IPS-NIHi7 (cell line): ENCODE results near the gene NEK1.

Source experiments
- DNase-seq: peaks from one replicate; pipeline ENCODE4 v3.0.0; 2012; ENCODE audit warnings: mixed read lengths; ENCODE audit errors: extremely low spot score

NEK1 gene

DNA sequence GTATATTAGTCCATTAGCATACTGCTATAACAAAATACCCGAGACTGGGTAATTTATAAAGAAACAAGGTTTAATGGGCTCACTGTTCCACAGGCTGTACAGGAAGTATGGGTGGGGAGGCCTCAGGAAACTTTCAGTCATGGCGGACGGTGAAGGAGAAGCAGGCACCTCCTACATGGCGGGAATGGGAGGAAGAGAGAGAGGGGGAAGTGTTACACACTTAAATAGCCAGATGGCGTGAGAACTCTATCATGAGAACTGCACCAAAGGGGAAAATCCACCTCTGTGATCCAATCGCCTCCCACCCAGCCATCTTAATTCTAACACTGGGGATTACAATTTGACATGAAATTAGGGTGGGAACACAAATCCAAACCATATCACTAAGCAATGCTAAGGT lies 242.7 kb downstream of the NEK1 start:
- DNase-seq, result no peak

DNA sequence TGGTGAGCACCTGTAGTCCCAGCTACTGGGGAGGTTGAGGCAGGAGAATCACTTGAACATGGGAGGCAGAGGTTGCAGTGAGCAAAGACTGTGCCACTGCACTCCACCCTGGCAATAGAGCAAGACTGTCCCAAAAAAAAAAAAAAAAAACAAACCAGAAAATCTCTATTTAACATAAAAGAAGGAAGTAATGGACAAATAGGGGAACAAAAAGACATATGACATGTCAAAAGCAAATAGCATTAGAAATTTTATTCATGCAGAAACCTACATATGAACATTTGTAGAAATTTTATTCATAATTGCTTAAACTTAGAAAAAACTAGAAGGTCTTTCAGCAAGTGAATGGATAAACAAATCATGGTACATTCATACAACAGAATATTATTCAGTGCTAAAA lies 244.6 kb downstream of the NEK1 start:
- DNase-seq, result no peak

DNA sequence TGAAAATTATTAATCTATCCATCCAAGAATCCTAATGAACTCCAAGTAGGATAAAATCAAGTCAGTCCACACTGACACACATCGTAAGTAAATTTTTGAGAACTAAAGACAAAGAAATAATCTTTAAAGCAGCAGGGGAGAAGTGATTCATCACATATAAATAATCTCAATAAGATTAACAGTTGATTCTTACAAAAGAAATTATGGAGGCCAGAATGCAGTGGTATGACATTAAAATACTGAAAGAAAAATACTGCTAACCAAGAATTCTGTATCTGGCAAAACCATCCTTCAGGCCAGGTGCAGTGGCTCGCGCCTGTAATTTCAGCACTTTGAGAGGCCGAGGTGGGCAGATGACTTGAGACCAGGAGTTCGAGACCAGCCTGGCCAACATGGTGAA lies 245.6 kb downstream of the NEK1 start:
- no peak for DNase-seq

DNA sequence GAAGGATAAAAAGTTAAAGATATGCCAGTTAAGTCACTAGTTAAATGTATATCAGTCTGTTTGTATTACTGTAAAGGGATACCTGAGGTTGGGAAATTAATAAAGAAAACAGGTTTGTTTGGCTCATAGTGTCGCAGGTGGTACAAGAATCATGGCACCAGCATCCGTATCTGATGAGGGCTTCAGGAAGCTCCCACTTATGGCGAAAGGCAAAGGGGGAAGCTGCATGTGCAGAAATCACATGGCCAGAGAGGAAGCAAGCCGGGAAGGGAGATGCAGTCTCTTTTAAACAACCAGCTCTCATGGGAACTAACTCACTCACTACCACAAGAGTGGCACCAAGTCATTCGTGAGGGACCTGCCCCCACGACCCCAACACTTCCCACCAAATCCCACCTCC lies 249.8 kb downstream of the NEK1 start:
- no peak for DNase-seq

DNA sequence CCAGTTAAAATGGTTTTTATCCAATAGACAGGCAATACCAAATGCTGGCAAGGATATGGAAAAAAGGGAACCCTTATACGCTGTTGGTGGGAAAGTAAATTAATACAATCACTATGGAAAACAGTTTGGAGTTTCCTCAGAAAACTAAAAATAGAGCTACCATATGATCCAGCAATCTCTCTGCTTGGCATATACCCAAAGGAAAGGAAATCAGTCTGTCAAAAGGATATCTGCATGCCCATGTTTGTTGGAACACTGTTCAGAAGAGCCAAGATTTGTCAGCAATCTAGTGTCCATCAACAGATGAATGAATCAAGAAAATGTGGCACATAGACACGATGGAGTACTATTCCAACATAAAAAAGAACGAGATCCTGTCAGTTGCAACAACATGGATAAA lies 250.6 kb downstream of the NEK1 start:
- DNase-seq, result no peak

DNA sequence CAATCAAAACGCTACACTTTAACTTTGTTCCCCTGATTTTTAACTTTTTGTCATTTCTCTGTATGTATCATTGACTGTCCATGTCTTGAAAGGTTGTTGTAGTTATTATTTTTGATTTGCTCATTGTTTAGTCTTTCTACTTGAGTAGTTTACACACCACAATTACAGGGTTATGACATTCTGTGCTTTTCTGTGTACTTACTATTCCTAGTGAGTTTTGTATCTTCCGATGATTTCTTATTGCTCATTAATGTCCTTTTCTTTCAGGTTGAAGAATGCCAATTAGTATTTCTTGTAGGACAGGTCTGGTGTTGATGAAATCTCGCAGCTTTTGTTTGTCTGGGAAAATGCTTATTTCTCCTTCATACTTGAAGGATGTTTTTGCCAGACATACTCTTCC lies 252.4 kb downstream of the NEK1 start:
- no peak for DNase-seq

DNA sequence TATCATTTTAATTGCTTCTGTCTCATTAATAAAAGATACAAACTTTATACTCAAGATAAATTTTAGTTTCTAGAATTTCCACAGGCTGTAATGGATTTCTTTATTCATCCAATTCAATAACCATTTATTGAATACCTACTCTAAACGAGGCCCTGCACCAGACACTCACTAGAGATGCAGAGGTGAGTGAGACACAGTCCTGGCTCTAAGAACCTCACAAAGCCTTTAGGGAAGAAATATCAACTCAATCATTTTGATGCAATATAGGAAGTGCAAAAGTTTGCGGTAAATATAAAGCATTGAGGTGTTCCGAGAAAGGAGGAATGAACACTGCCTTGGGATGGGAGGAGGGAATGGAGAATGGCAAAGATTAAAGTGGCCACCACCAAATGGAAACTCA lies 260.0 kb downstream of the NEK1 start:
- no peak for DNase-seq

DNA sequence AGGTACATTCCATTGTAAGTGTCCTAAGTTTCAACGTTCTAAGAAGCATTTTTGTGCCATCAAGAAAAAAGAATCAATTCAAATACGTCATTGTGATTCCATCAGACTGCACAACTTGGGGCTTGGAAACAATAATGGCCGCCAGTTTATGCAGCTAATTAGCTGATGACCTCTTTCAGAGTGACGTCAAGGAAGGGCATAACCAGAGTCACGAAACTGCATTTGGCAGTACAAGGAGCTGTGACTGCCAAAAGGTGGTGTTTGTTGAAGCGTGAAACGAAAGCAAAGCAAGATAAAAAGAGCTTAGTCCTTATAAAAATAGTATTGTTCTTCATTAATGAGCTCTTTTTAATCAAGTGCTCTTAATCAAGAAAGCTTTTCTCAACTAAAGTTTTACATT lies 260.5 kb downstream of the NEK1 start:
- no peak for DNase-seq

DNA sequence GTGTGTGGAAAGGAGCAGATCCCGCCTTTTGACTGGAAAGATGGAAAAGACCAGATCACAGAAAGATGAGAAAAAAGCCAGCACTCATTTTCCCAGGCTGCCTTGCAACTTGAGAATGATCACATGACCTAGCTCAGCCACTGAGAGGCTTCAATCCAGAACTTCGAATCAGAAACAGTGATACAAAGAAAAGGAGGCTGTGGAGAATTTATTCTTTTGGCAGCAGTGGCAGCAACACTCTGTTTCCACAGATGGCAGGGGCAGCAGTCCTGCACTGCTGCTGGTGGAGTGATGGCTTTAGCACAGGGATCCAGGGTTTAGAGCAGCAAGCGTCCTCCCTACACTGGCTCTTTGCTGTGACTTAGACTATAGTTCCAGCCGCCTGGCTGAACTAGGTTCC lies 263.8 kb downstream of the NEK1 start:
- DNase-seq, result no peak

DNA sequence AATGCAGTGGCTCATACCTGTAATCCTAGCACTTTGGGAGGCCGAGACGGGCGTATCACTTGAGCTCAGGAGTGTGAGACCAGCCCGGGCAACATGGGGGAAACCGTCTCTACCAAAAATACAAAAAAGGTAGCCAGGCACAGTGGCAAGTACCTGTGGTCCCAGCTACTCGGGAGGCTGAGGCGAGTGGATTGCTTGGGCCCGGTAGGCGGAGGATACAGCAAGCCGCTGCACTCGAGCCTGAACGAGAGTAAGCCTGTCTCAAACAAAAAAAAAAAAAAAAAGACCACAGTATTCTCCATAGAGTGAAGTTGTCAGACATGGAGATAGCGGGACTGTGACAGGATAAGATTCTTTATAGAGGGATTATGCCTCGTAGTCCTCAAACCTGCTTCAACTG lies 265.5 kb downstream of the NEK1 start:
- no peak for DNase-seq

DNA sequence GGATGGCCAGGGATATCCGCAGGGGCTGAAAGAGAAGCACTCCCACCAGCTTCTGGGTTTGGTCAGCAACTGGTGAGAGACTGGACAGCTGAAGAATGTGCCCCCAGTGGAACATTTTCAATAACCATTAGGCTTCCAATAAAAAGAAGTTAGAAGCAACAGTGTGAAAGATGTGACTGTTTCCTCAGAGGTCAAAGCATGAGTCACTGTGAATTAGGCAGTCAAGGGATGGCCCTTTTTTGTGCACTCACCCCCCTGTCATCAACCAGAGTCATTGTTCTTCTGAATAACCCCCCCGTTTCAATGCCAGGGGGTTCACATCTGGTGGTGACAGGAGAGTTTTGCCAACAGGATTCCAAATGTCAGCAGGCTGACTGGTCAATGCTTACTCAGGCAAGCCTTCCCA lies 267.1 kb downstream of the NEK1 start:
- DNase-seq, result no peak
